ENCODE results near the gene JSRP1. TPM values are rescaled to one million over a fixed set of nuclear protein-coding genes. Genes with fewer than 3 reads are reported as not detected.

JSRP1 gene
- total and polyA plus RNA-seq, 10 of the 15 experiments (the other 5 are each of a cell fraction or from before 2014, with no cell fraction given) = 0.41 to 0.91 (median 0.49) TPM; not detected in 7

- TF ChIP-seq ELK1 (IDR thresholded peaks at IDR 0.05; ENCODE audit: low read depth, low read length) (no peak), GATAD2B (conservative IDR thresholded peaks at IDR 0.05; ENCODE audit: low read depth) (peak; percentile 19; the same call in 1 of the 2 replicates), IKZF2 (IDR thresholded peaks at IDR 0.05) (0 out of 4 replicates have a peak, but pooled peaks of 1 of the 2 experiments have one; percentile 4), TCF3 (IDR thresholded peaks at IDR 0.05; ENCODE audit: borderline replicate concordance, insufficient read depth, low read depth, low read length) (no peak), YY1 (IDR thresholded peaks at IDR 0.05; ENCODE audit: low read depth, low read length) (peak; percentile 24; the same call in 1 of the 2 replicates)
- peak; percentile 68 for FAIRE-seq
- H4K20me1 ChIP-seq (ENCODE audit: control insufficient read depth, insufficient read depth) = peaks cover 7% of the 10 kb centered on the region
- intact Hi-C loops (cut with micrococcal nuclease; ENCODE audit: unreplicated experiment) = loop anchor here (1.0 to 10.0 kb wide), 5 partner anchors 38 to 157 kb away; partner anchors contain the start of genes IZUMO4, LSM7, MOB3A and SPPL2B
- no peaks in the 10 kb centered on the region for H3K27me3 ChIP-seq (replicated peaks in 1 of 2; ENCODE audit: control insufficient read depth in 2 of 2, insufficient read depth in 2 of 2, low read length in 1 of 2)
- no peak overlapping the region for H2AFZ ChIP-seq (ENCODE audit: control insufficient read depth, low read depth, low read length)
- no peaks in the 10 kb centered on the region for H3K9me3 ChIP-seq (replicated peaks; ENCODE audit: control insufficient read depth, insufficient read depth, low read length)
- peaks cover 3 to 17% of the 10 kb centered on the region in 2 experiments; a peak in 3 of 4 replicates for H3K36me3 ChIP-seq (ENCODE audit: control insufficient read depth in 2 of 2, insufficient read depth in 2 of 2, low read length in 1 of 2)
- H3K27ac ChIP-seq (ENCODE audit: control insufficient read depth, insufficient read depth) = peak overlapping the region; percentile 94
- POLR2A ChIA-PET = interaction anchor here (0.6 to 2.1 kb wide), 8 partner anchors 23 to 77 kb away, joined by 3 to 7 read pairs (median 4); no protein-coding TSS in a partner anchor
- no peak for DNase-seq (ENCODE audit: low read depth, low spot score)
- under 1% methylated on average over 41 of the region's 48 CpGs for WGBS (ENCODE audit: insufficient coverage, insufficient replicate concordance, low lambda C conversion rate, missing lambda C conversion rate)
- peak overlapping the region; percentile 99 for H3K4me3 ChIP-seq
- SMC1A ChIA-PET (ENCODE audit: uncharacterized antibody, unreplicated experiment) = interaction anchor here (0.7 to 3.8 kb wide), 14 partner anchors 23 to 232 kb away, joined by 3 to 19 read pairs (median 4); no protein-coding TSS in a partner anchor
- ATAC-seq = peak; percentile 9
- in situ Hi-C loops (cut with MboI) = loop anchor here (5.0 kb wide), 1 partner anchor 37 kb away; no protein-coding TSS in a partner anchor
- H3K4me2 ChIP-seq (ENCODE audit: control insufficient read depth, insufficient read depth) = peak overlapping the region; percentile 96
- H3K79me2 ChIP-seq (ENCODE audit: control insufficient read depth, insufficient read depth, low read length) = peaks cover 71% of the 10 kb centered on the region
- peak overlapping the region; percentile 80 for H3K9ac ChIP-seq (ENCODE audit: control insufficient read depth, insufficient read depth, low read length)
- no TSS peak for BruUV-seq (replicated peaks)
- RAD21 ChIA-PET (ENCODE audit: unreplicated experiment) = interaction anchor here (0.5 to 4.0 kb wide), 18 partner anchors 8 to 376 kb away, joined by 3 to 39 read pairs (median 3); partner anchors contain the start of genes AMH and TIMM13
- H3K4me1 ChIP-seq (ENCODE audit: control insufficient read depth, insufficient read depth, low read length) = peaks cover 24% of the 10 kb centered on the region
- CTCF ChIA-PET = interaction anchor here (0.6 to 3.7 kb wide), 10 partner anchors 25 to 221 kb away, joined by 3 to 35 read pairs (median 4); partner anchors contain the start of gene LMNB2
Measured at GRCh38 chr19:2235381-2236063, 20.7 kb downstream of the JSRP1 start.

Data from GM12878 (cell line).